Mesenchymal stem cell (in vitro differentiated cells and primary cell): Measurements from ENCODE around the gene NVL.
"Not testable (repeated sequence)": the region's sequence is repeated elsewhere in the genome, so short reads cannot be mapped to it uniquely, and the experiment has no call there.

Experiments used
- DNase-seq: peaks from one replicate; pipeline ENCODE4 v3.0.0-alpha.2; 2013
- H2AFZ ChIP-seq: one replicate; pipeline ENCODE4 v1.6.1; 2013; ENCODE audit warnings: low read depth, mild to moderate bottlenecking, control low read depth, inconsistent platforms, low read length, moderate library complexity
- H2AK5ac ChIP-seq: 2 replicates; pipeline ENCODE4 v1.6.1; 2013; ENCODE audit warnings: low read length, moderate library complexity, mild to moderate bottlenecking, inconsistent platforms; ENCODE audit not compliant: severe bottlenecking
- H2BK120ac ChIP-seq: one replicate; pipeline ENCODE4 v1.6.1; 2013; ENCODE audit warnings: low read depth, mild to moderate bottlenecking, inconsistent platforms, low read length, moderate library complexity
- H2BK12ac ChIP-seq, 2 experiments: one replicate each; pipeline ENCODE4 v1.6.1; 2013; ENCODE audit warnings: inconsistent platforms in 2 of 2, low read length in 2 of 2, mild to moderate bottlenecking in 2 of 2, moderate library complexity in 2 of 2, control low read depth in 1 of 2
- H2BK15ac ChIP-seq: one replicate; pipeline ENCODE4 v1.6.1; 2013; ENCODE audit warnings: mild to moderate bottlenecking, low read depth, inconsistent platforms; ENCODE audit not compliant: poor library complexity, severe bottlenecking
- H2BK5ac ChIP-seq: 2 replicates; pipeline ENCODE4 v1.6.1; 2013; ENCODE audit warnings: low read depth, mild to moderate bottlenecking, low read length, control low read depth, inconsistent platforms; ENCODE audit not compliant: poor library complexity, severe bottlenecking
- H3K14ac ChIP-seq, 2 experiments: one replicate each; pipeline ENCODE4 v1.6.1; 2013; ENCODE audit warnings: inconsistent platforms in 2 of 2, low read length in 2 of 2, control low read depth in 1 of 2, mild to moderate bottlenecking in 1 of 2, moderate library complexity in 1 of 2
- H3K18ac ChIP-seq, 2 experiments: one replicate each; pipeline ENCODE4 v1.6.1; 2013; ENCODE audit warnings: inconsistent platforms in 2 of 2, low read length in 2 of 2, control low read depth in 1 of 2, low read depth in 1 of 2, mild to moderate bottlenecking in 1 of 2
- H3K23ac ChIP-seq, 2 experiments: one replicate each; pipeline ENCODE4 v1.6.1; 2013; ENCODE audit warnings: inconsistent platforms in 2 of 2, low read length in 2 of 2, mild to moderate bottlenecking in 2 of 2, moderate library complexity in 2 of 2, control low read depth in 1 of 2
- H3K27ac ChIP-seq: 2 replicates; pipeline ENCODE4 v1.5.1; 2013; ENCODE audit warnings: mild to moderate bottlenecking, moderate library complexity, low read length, control low read depth, inconsistent platforms; ENCODE audit not compliant: poor library complexity, severe bottlenecking
- H3K27me3 ChIP-seq, 2 experiments: 2 replicates each; pipeline versions ENCODE4 v1.6.1 to v1.7.0; 2013; ENCODE audit warnings: low read length in 2 of 2, mild to moderate bottlenecking in 2 of 2, moderate library complexity in 2 of 2, control low read depth in 1 of 2, inconsistent platforms in 1 of 2; ENCODE audit not compliant: control insufficient read depth in 1 of 2, insufficient read depth in 1 of 2
- H3K36me3 ChIP-seq, 2 experiments: 2 replicates each; pipeline versions ENCODE4 v1.6.1 to v1.7.0; 2013; ENCODE audit warnings: low read length in 2 of 2, control low read depth in 1 of 2, inconsistent platforms in 1 of 2, low read depth in 1 of 2, mild to moderate bottlenecking in 1 of 2; ENCODE audit not compliant: insufficient read depth in 2 of 2, control insufficient read depth in 1 of 2
- H3K4ac ChIP-seq, 2 experiments: one replicate each; pipeline ENCODE4 v1.6.1; 2013; ENCODE audit warnings: inconsistent platforms in 2 of 2, low read length in 2 of 2, mild to moderate bottlenecking in 2 of 2, moderate library complexity in 2 of 2, control low read depth in 1 of 2, low read depth in 1 of 2
- H3K4me1 ChIP-seq: 2 replicates; pipeline ENCODE4 v1.6.1; 2013; ENCODE audit warnings: low read depth, low read length, control low read depth; ENCODE audit not compliant: control insufficient read depth, insufficient read depth
- H3K4me2 ChIP-seq: 2 replicates; pipeline ENCODE4 v1.6.1; 2013; ENCODE audit warnings: low read length, mild to moderate bottlenecking, inconsistent platforms; ENCODE audit not compliant: poor library complexity, severe bottlenecking
- H3K4me3 ChIP-seq, 2 experiments: 2 replicates each; pipeline versions ENCODE4 v1.5.1 to v1.7.0; 2013; ENCODE audit warnings: low read length in 2 of 2, mild to moderate bottlenecking in 2 of 2, control low read depth in 1 of 2, low read depth in 1 of 2; ENCODE audit not compliant: insufficient read depth in 1 of 2
- H3K79me1 ChIP-seq: replicated peaks from 2 replicates; pipeline ENCODE4 v1.6.1; 2013; ENCODE audit warnings: mild to moderate bottlenecking, control low read depth, low read length, inconsistent platforms; ENCODE audit not compliant: poor library complexity, severe bottlenecking
- H3K9ac ChIP-seq: 2 replicates; pipeline ENCODE4 v1.7.0; 2013; ENCODE audit warnings: mild to moderate bottlenecking, low read length, moderate library complexity
- H3K9me3 ChIP-seq: 2 replicates; pipeline ENCODE4 v1.7.0; 2013; ENCODE audit warnings: mild to moderate bottlenecking, low read length; ENCODE audit not compliant: control insufficient read depth
- H4K8ac ChIP-seq: one replicate; pipeline ENCODE4 v1.6.1; 2013; ENCODE audit warnings: inconsistent platforms, mild to moderate bottlenecking, low read length, moderate library complexity
- H4K91ac ChIP-seq: one replicate; pipeline ENCODE4 v1.6.1; 2013; ENCODE audit warnings: mild to moderate bottlenecking, low read length, inconsistent platforms
- WGBS: methylation state at CpG from one replicate; pipeline ENCODE4 v1.1.7; 2013; ENCODE audit warnings: mixed read lengths; 5-methylcytosine and 5-hydroxymethylcytosine counted together

NVL gene

DNA sequence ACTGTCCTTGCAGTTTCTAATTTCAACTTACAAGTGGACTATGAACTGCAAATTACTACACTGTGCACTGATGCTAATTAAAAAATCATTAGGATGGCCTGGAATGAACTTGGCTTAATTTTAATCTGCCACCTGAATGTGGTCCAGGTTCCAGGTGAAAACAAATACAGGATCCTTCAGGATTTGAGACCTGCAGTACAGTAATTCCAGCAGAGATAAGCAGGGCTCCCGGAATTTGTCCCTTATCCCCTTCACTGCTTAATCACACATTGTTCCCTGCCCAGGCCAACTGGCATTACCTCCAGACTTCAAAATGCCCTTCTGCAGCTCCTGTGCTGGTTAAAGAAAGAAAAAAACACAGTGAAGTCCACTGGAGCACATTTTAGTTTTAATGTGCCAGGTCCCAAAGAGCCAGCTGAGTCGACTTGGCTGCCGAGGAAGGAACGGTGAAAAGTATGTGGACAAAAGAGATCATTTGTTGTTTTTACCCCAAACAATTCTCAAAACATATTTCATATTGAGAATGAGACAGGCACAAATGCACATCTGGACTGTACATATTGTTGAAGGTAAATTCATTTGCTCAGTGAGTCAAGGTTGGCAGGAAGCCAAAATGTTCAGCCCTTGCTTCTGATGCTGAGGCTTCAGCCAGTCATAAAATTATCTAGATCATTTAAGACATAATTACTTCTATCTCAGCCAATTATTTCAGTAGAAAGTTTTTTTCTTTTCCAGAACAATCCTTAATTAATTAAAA is 118.6 kb downstream of the NVL start:
- H2AFZ ChIP-seq = no peak overlapping the region
- no peak overlapping the region for H3K4ac ChIP-seq
- no peak overlapping the region for H3K4me2 ChIP-seq
- no peaks in the 10 kb centered on the region for H3K79me1 ChIP-seq
- H4K8ac ChIP-seq = no peak overlapping the region
- no peak overlapping the region for H2BK5ac ChIP-seq
- H3K14ac ChIP-seq = no peak overlapping the region
- no peaks in the 10 kb centered on the region for H3K9me3 ChIP-seq
- WGBS = 92% methylated on average over 1 of the region's 4 CpGs
- H2BK15ac ChIP-seq = no peak overlapping the region
- no peak overlapping the region for H2BK120ac ChIP-seq
- no peak overlapping the region for H3K18ac ChIP-seq
- no peak overlapping the region for H4K91ac ChIP-seq
- no peaks in the 10 kb centered on the region for H3K36me3 ChIP-seq
- H3K27me3 ChIP-seq = no peaks in the 10 kb centered on the region
- H3K4me3 ChIP-seq = no peak overlapping the region
- no peak overlapping the region for H2AK5ac ChIP-seq
- no peak overlapping the region for H2BK12ac ChIP-seq
- peak; percentile 45 for DNase-seq
- peak overlapping the region; percentile 17 for H3K9ac ChIP-seq
- H3K23ac ChIP-seq = no peak overlapping the region
- peaks cover 15% of the 10 kb centered on the region for H3K4me1 ChIP-seq
- H3K27ac ChIP-seq = peak overlapping the region; percentile 67

GRCh38 chr1:224205931-224206538 is 123.9 kb downstream of the NVL start:
- Histone ChIP-seq H3K9ac (peak overlapping the region; percentile 86), H3K4me1 (peaks cover 25% of the 10 kb centered on the region)
- DNase-seq = not testable (repeated sequence)

GRCh38 chr1:224205438-224205840 is 124.5 kb downstream of the NVL start:
- H2AK5ac ChIP-seq = peak overlapping the region; percentile 3
- H3K36me3 ChIP-seq = no peaks in the 10 kb centered on the region
- H3K27me3 ChIP-seq = no peaks in the 10 kb centered on the region
- H3K4me1 ChIP-seq = peaks cover 27% of the 10 kb centered on the region
- no peak overlapping the region for H4K91ac ChIP-seq
- H3K79me1 ChIP-seq = no peaks in the 10 kb centered on the region
- H2AFZ ChIP-seq = peak overlapping the region; percentile 86
- peak overlapping the region; percentile 62 for H3K27ac ChIP-seq
- DNase-seq = peak; percentile 97
- H2BK15ac ChIP-seq = peak overlapping the region; percentile 8
- peak overlapping the region in 1 of 2 experiments; percentile 23 for H3K4me3 ChIP-seq
- no peaks in the 10 kb centered on the region for H3K9me3 ChIP-seq
- H3K9ac ChIP-seq = peak overlapping the region; percentile 86
- peak overlapping the region; percentile 40 to 96 for H3K18ac ChIP-seq
- peak overlapping the region; percentile 45 for H3K4me2 ChIP-seq
- 5% methylated on average over 3 of the region's 4 CpGs for WGBS
- peak overlapping the region in 1 of 2 experiments; percentile 89 for H3K4ac ChIP-seq
- peak overlapping the region; percentile 27 for H2BK120ac ChIP-seq
- peak overlapping the region; percentile 63 for H4K8ac ChIP-seq
- H2BK12ac ChIP-seq = peak overlapping the region; percentile 65 to 97
- H3K14ac ChIP-seq = no peak overlapping the region
- no peak overlapping the region for H2BK5ac ChIP-seq
- H3K23ac ChIP-seq = no peak overlapping the region

More at GRCh38 chr1:224205931-224206538, 123.9 kb downstream of the NVL start:
- not testable (repeated sequence) for H3K4me2 ChIP-seq, H3K23ac ChIP-seq, H2BK5ac ChIP-seq, H3K9me3 ChIP-seq, H3K79me1 ChIP-seq, H3K36me3 ChIP-seq, H2BK120ac ChIP-seq, H2AFZ ChIP-seq, H2AK5ac ChIP-seq, H4K8ac ChIP-seq, H4K91ac ChIP-seq, H3K27me3 ChIP-seq, H2BK15ac ChIP-seq
- Histone ChIP-seq H3K27ac (peak overlapping the region; percentile 62), H3K4ac (peak overlapping the region in 1 of 2 experiments; percentile 89), H3K4me3 (peak overlapping the region in 1 of 2 experiments; percentile 23), H3K14ac (peak overlapping the region in 1 of 2 experiments; percentile 44), H2BK12ac (peak overlapping the region; percentile 65 to 71), H3K18ac (peak overlapping the region; percentile 40 to 96)
- 77% methylated on average over 10 of the region's 10 CpGs for WGBS
